Thymus (tissue), 11 donors: ENCODE measurements around the gene PCGF5. TPM values are rescaled to one million over a fixed set of nuclear protein-coding genes. Genes with fewer than 3 reads are reported as not detected.

Source experiments
- DNase-seq, 9 donors: peaks; one replicate each; pipeline ENCODE4 v3.0.0-alpha.2; 2013; ENCODE audit warnings: low spot score in 9 of 9, low read depth in 6 of 9, missing footprints in 1 of 9
- H3K27ac ChIP-seq, 2 donors: one replicate each; pipeline ENCODE4 v1.5.1; 2013; ENCODE audit warnings: control low read depth in 1 of 2, low read depth in 1 of 2, low read length in 1 of 2, mild to moderate bottlenecking in 1 of 2, moderate library complexity in 1 of 2
- H3K27me3 ChIP-seq, 2 donors: one replicate each; pipeline ENCODE4 v1.5.1; 2013; ENCODE audit warnings: low read length in 1 of 2; ENCODE audit not compliant: control insufficient read depth in 2 of 2, insufficient read depth in 1 of 2
- H3K36me3 ChIP-seq, 2 donors: one replicate each; pipeline ENCODE4 v1.5.1; 2013; ENCODE audit warnings: low read length in 1 of 2, mild to moderate bottlenecking in 1 of 2, moderate library complexity in 1 of 2; ENCODE audit not compliant: control insufficient read depth in 2 of 2, insufficient read depth in 2 of 2
- H3K4me1 ChIP-seq, 2 donors: one replicate each; pipeline ENCODE4 v1.5.1; 2013; ENCODE audit warnings: low read length in 2 of 2; ENCODE audit not compliant: control insufficient read depth in 2 of 2, insufficient read depth in 2 of 2
- H3K4me3 ChIP-seq, 2 donors: one replicate each; pipeline ENCODE4 v1.5.1; 2013; ENCODE audit warnings: low read length in 2 of 2, control low read depth in 1 of 2, mild to moderate bottlenecking in 1 of 2
- H3K9me3 ChIP-seq, 2 donors: one replicate each; pipeline ENCODE4 v1.5.1; 2013; ENCODE audit warnings: low read length in 1 of 2, mild to moderate bottlenecking in 1 of 2; ENCODE audit not compliant: control insufficient read depth in 2 of 2, insufficient read depth in 1 of 2
- WGBS: extraction: QIAGEN DNeasy Blood & Tissue Kit; methylation state at CpG from one replicate; pipeline ENCODE4 v1.1.7; 2013; 5-methylcytosine and 5-hydroxymethylcytosine counted together
- polyA plus RNA-seq: library from polyadenylated mRNA; stranded (reverse); fragments of 200-250 nt; gene quantifications from one replicate; pipeline ENCODE4 v1.2.3, GENCODE V29; 2013
- total RNA-seq: library from RNA; stranded (reverse); fragments of 120-200 nt; gene quantifications from one replicate; pipeline ENCODE4 v1.2.4, GENCODE V29; 2013
- donor health status: healthy.

The PCGF5 gene
- total and polyA plus RNA-seq, 2 donors: 29.9 to 37.5 TPM

- DNase-seq: no peak
- H3K36me3 ChIP-seq: peaks cover 0 to 3% of the 10 kb centered on the region in 2 donors
- no peaks in the 10 kb centered on the region for H3K27me3 ChIP-seq
- H3K27ac ChIP-seq: no peak overlapping the region
- no peaks in the 10 kb centered on the region for H3K9me3 ChIP-seq
- peaks cover 9 to 10% of the 10 kb centered on the region in 2 donors for H3K4me1 ChIP-seq
- no peak overlapping the region for H3K4me3 ChIP-seq
- 91% methylated on average over 2 of the region's 2 CpGs for WGBS
Observed at GRCh38 chr10:91190876-91191583, 29.4 kb upstream of the PCGF5 start.

GRCh38 chr10:91191584-91191919 is 28.9 kb upstream of the PCGF5 start:
- H3K4me1 ChIP-seq: peaks cover 7 to 9% of the 10 kb centered on the region in 2 donors
- no peak overlapping the region for H3K4me3 ChIP-seq
- H3K9me3 ChIP-seq: no peaks in the 10 kb centered on the region
- no peak overlapping the region for H3K27ac ChIP-seq
- no peak for DNase-seq
- H3K36me3 ChIP-seq: peaks cover 0 to 3% of the 10 kb centered on the region in 2 donors
- H3K27me3 ChIP-seq: no peaks in the 10 kb centered on the region

- no peak for DNase-seq
- WGBS: 87% methylated on average over 2 of the region's 2 CpGs
- Histone ChIP-seq H3K36me3 (no peaks in the 10 kb centered on the region), H3K4me3 (no peak overlapping the region), H3K27ac (no peak overlapping the region), H3K9me3 (no peaks in the 10 kb centered on the region), H3K4me1 (peaks cover 6 to 16% of the 10 kb centered on the region in 2 donors), H3K27me3 (no peaks in the 10 kb centered on the region)
Observed at GRCh38 chr10:91194497-91195179, 25.8 kb upstream of the PCGF5 start.

GRCh38 chr10:91196268-91197048 is 24.0 kb upstream of the PCGF5 start:
- H3K27me3 ChIP-seq: no peaks in the 10 kb centered on the region
- H3K27ac ChIP-seq: no peak overlapping the region
- H3K4me1 ChIP-seq: peaks cover 9 to 28% of the 10 kb centered on the region in 2 donors
- WGBS: 98% methylated on average over 2 of the region's 2 CpGs
- no peak for DNase-seq
- H3K36me3 ChIP-seq: no peaks in the 10 kb centered on the region
- no peaks in the 10 kb centered on the region for H3K9me3 ChIP-seq
- no peak overlapping the region for H3K4me3 ChIP-seq

GRCh38 chr10:91197127-91197526 is 23.3 kb upstream of the PCGF5 start:
- peaks cover 12 to 31% of the 10 kb centered on the region in 2 donors for H3K4me1 ChIP-seq
- H3K9me3 ChIP-seq: no peaks in the 10 kb centered on the region
- no peaks in the 10 kb centered on the region for H3K36me3 ChIP-seq
- H3K4me3 ChIP-seq: no peak overlapping the region
- 91% methylated on average over 12 of the region's 12 CpGs for WGBS
- H3K27me3 ChIP-seq: no peaks in the 10 kb centered on the region
- DNase-seq: no peak
- H3K27ac ChIP-seq: no peak overlapping the region

- Histone ChIP-seq H3K27me3 (no peaks in the 10 kb centered on the region), H3K4me3 (no peak overlapping the region), H3K27ac (no peak overlapping the region), H3K4me1 (peaks cover 12 to 31% of the 10 kb centered on the region in 2 donors), H3K9me3 (no peaks in the 10 kb centered on the region), H3K36me3 (no peaks in the 10 kb centered on the region)
- WGBS: 83% methylated on average over 1 of the region's 1 CpG
- DNase-seq: peak in 1 of 9 donors; percentile 48
Observed at GRCh38 chr10:91198781-91199180, 21.7 kb upstream of the PCGF5 start.

- no peaks in the 10 kb centered on the region for H3K36me3 ChIP-seq
- peaks cover 12 to 31% of the 10 kb centered on the region in 2 donors for H3K4me1 ChIP-seq
- no peak overlapping the region for H3K4me3 ChIP-seq
- 84% methylated on average over 5 of the region's 5 CpGs for WGBS
- H3K27ac ChIP-seq: no peak overlapping the region
- no peaks in the 10 kb centered on the region for H3K27me3 ChIP-seq
- DNase-seq: no peak
- no peaks in the 10 kb centered on the region for H3K9me3 ChIP-seq
Observed at GRCh38 chr10:91200314-91201212, 19.9 kb upstream of the PCGF5 start.

- no peaks in the 10 kb centered on the region for H3K9me3 ChIP-seq
- no peak overlapping the region for H3K4me3 ChIP-seq
- no peaks in the 10 kb centered on the region for H3K36me3 ChIP-seq
- H3K27me3 ChIP-seq: no peaks in the 10 kb centered on the region
- H3K4me1 ChIP-seq: peaks cover 14 to 33% of the 10 kb centered on the region in 2 donors
- WGBS: 37% methylated on average over 3 of the region's 3 CpGs
- peak in 1 of 9 donors; percentile 74 for DNase-seq
- H3K27ac ChIP-seq: peak overlapping the region; percentile 8 to 54
Observed at GRCh38 chr10:91201213-91201996, 19.1 kb upstream of the PCGF5 start.
